Superior temporal gyrus (tissue), 1 donor: ENCODE measurements around the gene UGT1A1.

Experiments used
- DNase-seq: peaks from one replicate; pipeline ENCODE4 v3.0.0-alpha.2; 2016; ENCODE audit errors: extremely low spot score

UGT1A1 gene

DNA sequence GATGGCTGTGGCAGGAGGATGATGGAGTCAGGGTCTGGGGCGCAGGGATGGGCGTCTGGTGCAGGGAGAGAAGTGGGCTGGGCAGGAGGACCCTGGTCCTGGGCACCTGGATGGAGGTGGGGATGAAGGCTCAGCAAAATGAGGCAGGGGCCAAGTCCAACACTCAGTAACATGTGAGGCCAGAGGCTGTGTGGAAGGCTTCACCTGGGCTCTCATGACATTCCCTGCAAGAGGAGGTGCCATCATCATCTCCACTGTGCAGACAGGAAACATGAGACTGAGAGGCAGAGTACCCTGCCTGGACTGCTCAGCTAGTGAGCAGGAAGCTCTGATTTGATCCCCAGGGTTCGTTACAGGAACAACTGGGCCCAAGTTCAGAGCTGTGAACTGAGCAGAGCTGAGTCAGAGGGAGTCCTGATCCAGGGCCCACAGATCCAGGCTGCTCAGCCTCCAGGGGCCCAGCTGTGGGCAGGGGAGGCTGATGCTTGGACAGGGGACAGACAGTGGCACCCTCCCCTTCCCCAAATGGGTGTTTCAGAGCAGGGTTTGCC is 57.4 kb downstream of the UGT1A1 start:
- no peak for DNase-seq

DNA sequence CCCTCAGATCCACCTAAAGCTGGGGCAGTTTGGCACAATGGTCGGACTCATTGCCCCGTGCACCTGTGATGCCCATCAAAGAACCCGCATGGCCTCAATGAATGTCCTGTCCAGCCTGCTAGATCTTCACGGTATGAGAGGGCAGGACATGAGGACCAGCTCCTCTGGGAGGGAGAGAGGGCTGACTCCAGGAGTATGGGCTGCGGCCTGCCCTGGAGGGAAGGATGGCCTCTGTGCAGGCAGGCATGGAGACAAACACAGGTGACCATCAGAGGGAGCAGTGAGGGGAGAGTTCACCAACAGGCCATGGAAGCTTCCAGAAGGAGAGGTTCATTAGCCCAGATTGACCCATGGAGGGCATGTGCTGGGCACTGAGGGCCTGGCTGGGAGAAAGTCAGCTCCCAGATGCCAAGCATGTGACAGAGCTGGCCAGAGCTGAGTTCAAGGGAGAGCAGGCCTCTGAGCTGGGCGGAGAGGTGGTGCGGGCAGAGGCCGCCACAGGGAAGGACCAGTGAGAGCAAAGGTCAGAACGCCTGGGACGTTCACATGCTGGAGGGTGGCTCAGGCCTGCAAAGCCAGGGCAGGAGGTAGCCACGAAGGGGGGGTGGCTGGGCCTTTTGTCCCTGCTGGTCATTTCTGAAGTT is 58.0 kb downstream of the UGT1A1 start:
- DNase-seq = no peak

DNA sequence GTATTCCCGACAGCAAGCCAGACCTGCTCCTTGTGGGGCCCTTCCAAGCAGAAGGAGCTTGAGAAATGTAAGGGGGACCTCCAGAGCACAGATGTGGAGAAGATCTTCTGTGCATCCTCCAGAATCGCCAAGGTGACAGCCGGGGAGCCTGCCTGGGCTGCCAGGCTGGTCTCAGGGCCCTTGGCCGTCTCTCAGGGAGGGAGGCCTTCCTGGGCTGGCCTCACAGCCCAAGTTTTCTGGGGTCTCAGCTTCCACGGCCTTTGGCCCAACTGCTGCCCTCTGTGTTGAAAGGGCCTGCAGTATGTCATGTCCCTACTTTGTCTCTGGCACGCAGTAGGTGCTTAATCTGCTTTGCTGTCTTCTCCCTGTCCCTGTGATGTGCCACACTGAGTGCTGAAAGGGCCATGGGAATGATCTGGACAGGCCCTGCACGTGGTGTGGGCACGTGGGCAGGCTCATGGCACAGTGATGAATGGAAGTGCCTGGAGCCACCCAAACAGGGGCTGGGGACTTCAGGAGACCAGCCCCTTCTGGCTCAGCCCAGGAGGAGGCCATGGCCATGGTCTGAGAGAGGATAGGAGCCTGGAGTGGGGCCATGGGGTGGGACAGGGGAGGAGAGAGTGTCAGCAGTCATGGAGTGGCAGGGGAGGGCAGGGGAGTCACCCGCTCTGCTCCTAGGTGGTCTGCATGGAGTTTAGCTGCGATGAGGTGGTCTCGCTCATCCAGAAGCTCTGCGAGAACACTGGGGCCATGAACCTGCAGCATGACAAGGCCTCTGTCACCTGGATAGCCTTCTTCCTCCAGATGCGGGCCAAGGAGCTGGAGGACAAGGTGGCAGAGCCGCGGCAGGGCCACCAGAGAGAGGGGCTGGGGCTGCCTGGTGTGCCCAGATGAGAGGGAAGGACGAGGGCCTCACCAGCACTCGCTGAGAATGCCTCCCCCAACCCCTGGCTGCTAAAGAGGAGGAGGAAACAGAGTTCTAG is 58.9 kb downstream of the UGT1A1 start:
- no peak for DNase-seq

DNA sequence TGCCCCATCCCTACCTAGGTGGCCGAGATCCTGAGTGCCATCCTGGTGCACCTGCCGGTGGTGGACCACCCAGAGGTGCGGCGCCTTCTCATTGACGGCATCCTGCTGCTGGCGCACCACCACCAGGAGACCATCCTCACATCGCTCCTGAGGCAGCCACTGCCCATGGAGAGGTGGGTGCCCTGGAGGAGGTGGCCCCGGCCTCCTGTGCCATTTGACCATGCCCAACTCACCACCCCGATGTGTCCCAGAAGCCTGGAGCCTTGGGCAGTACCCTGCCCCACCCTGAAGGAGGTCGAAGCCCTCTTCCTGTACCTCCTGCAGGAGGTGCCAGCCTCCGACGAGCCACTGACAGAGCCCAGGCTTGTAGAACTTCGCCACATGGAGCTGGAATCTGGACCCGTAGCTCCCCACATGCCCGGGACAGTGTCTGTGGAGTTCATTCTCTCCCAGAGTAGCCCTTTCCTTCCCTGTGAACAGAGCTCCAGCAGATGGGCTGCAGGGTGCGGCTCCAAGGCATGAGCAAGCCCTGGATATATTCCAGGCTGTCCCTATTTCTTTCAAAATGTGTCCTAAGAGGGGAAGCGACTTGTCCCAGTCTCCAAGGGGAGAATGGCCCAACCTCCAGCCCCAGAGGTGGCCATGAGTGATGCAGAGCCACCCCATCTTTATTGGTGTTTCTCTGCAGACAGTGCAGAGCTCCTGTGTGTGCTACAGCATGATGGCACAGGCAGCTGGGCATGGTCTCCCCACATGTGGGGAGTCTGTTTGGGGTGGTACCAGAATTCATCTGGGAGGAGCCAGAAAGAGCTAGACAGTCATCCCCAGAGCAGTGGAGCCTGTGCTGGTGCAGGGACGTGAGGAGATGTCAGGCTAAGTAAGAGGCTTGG is 60.1 kb downstream of the UGT1A1 start:
- DNase-seq = no peak

DNA sequence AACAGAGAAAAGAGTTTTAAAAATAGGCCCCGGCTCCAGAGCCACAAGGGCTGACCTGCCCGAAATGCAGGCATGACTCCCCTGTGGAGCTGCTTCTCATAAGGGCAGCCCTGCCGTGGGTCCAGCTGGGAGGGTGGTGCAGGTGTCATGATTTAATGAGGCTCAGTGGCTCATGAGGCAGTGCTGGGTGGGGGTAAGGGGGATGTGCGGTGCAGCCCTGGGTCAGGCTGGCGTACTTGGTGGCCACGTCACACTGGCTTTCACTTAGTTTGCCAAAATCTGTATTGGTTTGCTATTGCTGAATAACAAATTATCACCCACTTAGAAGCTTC is 60.7 kb downstream of the UGT1A1 start:
- DNase-seq = no peak

DNA sequence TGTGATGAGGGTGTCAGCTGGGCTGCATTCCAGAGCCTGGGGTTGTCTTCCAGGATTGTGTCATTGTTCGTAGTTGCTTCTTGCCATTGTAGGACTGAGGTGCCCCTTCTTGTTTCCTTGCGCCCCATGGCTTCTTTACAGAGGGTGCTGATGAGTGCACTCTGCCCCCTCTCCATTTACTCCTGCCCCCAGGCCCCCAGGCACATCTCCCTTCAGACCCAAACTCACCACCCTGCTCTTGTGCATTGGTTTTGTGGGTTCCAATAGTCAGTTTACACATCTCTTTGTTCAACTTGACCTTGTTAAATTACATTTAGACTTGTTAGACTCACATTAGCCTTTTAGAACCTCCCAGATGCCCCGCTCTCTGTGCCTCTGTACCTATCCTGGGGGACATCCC is 61.1 kb downstream of the UGT1A1 start:
- DNase-seq = no peak

DNA sequence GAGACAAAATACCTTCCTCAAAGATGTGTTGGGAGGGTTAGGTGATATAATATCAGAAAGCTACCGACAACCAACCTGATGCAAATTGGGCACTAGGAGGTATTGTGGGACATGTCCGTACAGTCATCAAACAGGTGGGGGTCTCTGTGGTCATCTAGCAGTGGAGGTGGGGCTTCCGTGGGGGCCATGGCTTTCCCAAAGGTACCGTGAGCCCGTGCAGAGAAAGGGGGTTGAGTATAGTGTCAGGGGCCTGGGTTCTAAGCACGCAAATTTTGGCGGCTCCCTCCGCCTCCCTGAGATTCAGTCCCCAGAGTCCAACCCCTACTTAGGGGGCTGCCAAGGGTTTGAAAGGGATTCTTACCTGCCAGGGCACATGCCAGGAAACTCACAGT is 61.6 kb downstream of the UGT1A1 start:
- DNase-seq = no peak

DNA sequence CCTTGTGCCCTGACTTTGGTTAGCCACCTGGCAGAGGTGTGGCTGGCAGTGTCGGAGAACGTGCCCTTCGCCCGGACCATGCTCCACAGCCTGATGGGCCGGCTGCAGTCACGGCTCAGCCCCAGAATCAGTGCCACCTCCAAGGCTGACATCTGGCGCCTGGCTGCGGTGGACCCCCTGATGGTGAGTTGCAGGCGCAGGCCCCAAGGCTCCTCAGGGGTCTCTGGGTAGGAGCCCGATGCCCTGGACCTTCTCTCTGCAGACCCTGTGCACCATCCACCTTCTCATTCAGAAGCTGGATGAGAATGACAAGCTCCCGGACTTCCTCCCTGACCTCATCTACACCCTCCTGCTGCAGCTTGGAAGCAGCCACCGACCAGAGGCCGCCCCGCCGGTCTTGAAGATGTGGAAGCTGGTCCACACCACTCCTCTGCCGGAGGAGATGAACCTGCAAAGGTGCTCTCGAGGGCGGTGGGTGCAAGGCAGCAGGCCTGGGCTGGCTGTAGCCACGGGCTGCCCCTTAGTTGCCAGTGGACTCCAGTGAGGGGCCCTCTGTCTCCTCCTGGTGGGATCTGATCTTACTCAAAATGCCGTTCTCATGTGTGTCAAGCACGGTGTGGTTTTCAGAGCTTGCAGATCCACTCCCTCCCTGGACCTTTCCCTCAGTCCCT is 62.2 kb downstream of the UGT1A1 start:
- DNase-seq = no peak
